HCT116 (cell line): ENCODE measurements around the gene RNF152. TPM values are rescaled to one million over a fixed set of nuclear protein-coding genes. Genes with fewer than 3 reads are reported as not detected.

Experiments used
- ATAC-seq: fragments of 200-7000 bp; cut with Tn5 transposase; 2 replicates; pipeline ENCODE4 v1.9.1; 2020; ENCODE audit warnings: mild to moderate bottlenecking, moderate library complexity
- BruUV-seq: library from RNA; stranded (reverse); fragments of 400-500 nt; replicated peaks from 2 replicates; lab custom pipeline; 2021; lab: Mats Ljungman, UMichigan
- CTCF ChIA-PET: fragments of 300-600 bp; sonication (Branson Sonifier 250); formaldehyde crosslinking; loops from one replicate; lab custom pipeline; 2021; ENCODE audit warnings: antibody characterized with exemption; lab: Charles Lee
- POLR2A ChIA-PET: fragments of 300-600, 350-600 bp; sonication (Branson Sonifier 250); formaldehyde crosslinking; loops from one replicate; lab custom pipeline; 2021; ENCODE audit warnings: antibody characterized with exemption; lab: Charles Lee
- RAD21 ChIA-PET, 2 experiments: fragments of 300-600 bp; sonication (Branson Sonifier 250); formaldehyde crosslinking; loops; one replicate each; lab custom pipeline; 2023; ENCODE audit warnings: low total read pairs in 2 of 2; ENCODE audit not compliant: uncharacterized antibody in 2 of 2, unreplicated experiment in 2 of 2, low non-redundant PET in 1 of 2; lab: Charles Lee
- DNase-seq: peaks from one replicate; pipeline ENCODE4 v3.0.0-alpha.2; 2010; ENCODE audit warnings: low read depth, low spot score
- H2AFZ ChIP-seq: fragments of 200-600 bp; shearing (Covaris generic), sonication (generic); 2 replicates; pipeline ENCODE4 v1.6.1; 2017; ENCODE audit warnings: low read depth, mixed run types, mixed read lengths, antibody characterized with exemption, low read length; ENCODE audit not compliant: poor library complexity, severe bottlenecking
- H3K27ac ChIP-seq: 2 replicates; pipeline ENCODE4 v1.5.1; 2012; ENCODE audit warnings: low read depth, low read length
- H3K27me3 ChIP-seq: fragments of 200-600 bp; sonication (generic); 2 replicates; pipeline ENCODE4 v1.6.1; 2016; ENCODE audit warnings: mixed run types, low read length, mixed read lengths; ENCODE audit not compliant: insufficient read depth
- H3K36me3 ChIP-seq, 2 experiments: fragments of 200-500 bp in 1 of 2; fragments of 200-600 bp in 1 of 2; sonication (Bioruptor generic) in 1 of 2; sonication (generic) in 1 of 2; 2 replicates each; pipeline versions ENCODE4 v1.5.1 to v1.6.1; 2014 to 2016; ENCODE audit warnings: low read length in 2 of 2, inconsistent platforms in 1 of 2, mixed read lengths in 1 of 2, mixed run types in 1 of 2; ENCODE audit not compliant: insufficient read depth in 2 of 2, control insufficient read depth in 1 of 2
- H3K4me1 ChIP-seq, 2 experiments: fragments of 200-600 bp in 1 of 2; sonication (generic) in 1 of 2; 2 replicates each; pipeline versions ENCODE4 v1.5.1 to v1.6.1; 2012 to 2017; ENCODE audit warnings: low read length in 2 of 2, inconsistent platforms in 1 of 2, mild to moderate bottlenecking in 1 of 2, mixed read lengths in 1 of 2, mixed run types in 1 of 2, moderate library complexity in 1 of 2; ENCODE audit not compliant: insufficient read depth in 2 of 2, control insufficient read depth in 1 of 2
- H3K4me2 ChIP-seq: fragments of 200-600 bp; sonication (generic); 2 replicates; pipeline ENCODE4 v1.6.1; 2017; ENCODE audit warnings: mixed run types, low read length, mixed read lengths
- H3K4me3 ChIP-seq, 2 experiments: fragments of 200-600 bp in 1 of 2; sonication (generic) in 1 of 2; replicated peaks in 1 of 2; 2 replicates each; pipeline ENCODE4 v1.5.1; 2011 to 2016; ENCODE audit warnings: low read length in 2 of 2, control low read depth in 1 of 2, low read depth in 1 of 2, mild to moderate bottlenecking in 1 of 2, mixed read lengths in 1 of 2, mixed run types in 1 of 2
- H3K79me2 ChIP-seq: fragments of 200-600 bp; sonication (generic); 2 replicates; pipeline ENCODE4 v1.6.1; 2017; ENCODE audit warnings: mild to moderate bottlenecking, mixed run types, low read length, moderate library complexity, mixed read lengths; ENCODE audit not compliant: insufficient read depth
- H3K9ac ChIP-seq: fragments of 200-600 bp; sonication (generic); 2 replicates; pipeline ENCODE4 v1.6.1; 2016; ENCODE audit warnings: low read length, mixed read lengths
- H3K9me2 ChIP-seq: fragments of 200-600 bp; sonication (generic), shearing (Covaris generic); 2 replicates; pipeline ENCODE4 v1.6.1; 2017; ENCODE audit warnings: mixed run types, mild to moderate bottlenecking, moderate library complexity; ENCODE audit not compliant: insufficient read depth
- H3K9me3 ChIP-seq, 2 experiments: fragments of 200-500 bp in 1 of 2; fragments of 200-600 bp in 1 of 2; sonication (Bioruptor generic) in 1 of 2; sonication (generic) in 1 of 2; 2 replicates each; pipeline ENCODE4 v1.6.1; 2014 to 2017; ENCODE audit warnings: low read length in 2 of 2, mixed read lengths in 2 of 2, inconsistent platforms in 1 of 2, low read depth in 1 of 2, mild to moderate bottlenecking in 1 of 2, mixed run types in 1 of 2, moderate library complexity in 1 of 2; ENCODE audit not compliant: control insufficient read depth in 1 of 2, insufficient read depth in 1 of 2
- H4K20me1 ChIP-seq: fragments of 200-600 bp; sonication (generic), shearing (Covaris generic); 2 replicates; pipeline ENCODE4 v1.6.1; 2017; ENCODE audit warnings: mixed run types, mild to moderate bottlenecking, moderate library complexity; ENCODE audit not compliant: insufficient read depth
- ATF3 ChIP-seq: IDR thresholded peaks from 2 replicates; pipeline ENCODE4 v1.6.1; 2012
- CBX3 ChIP-seq: IDR thresholded peaks from 2 replicates; pipeline ENCODE4 v1.6.1; 2012; ENCODE audit warnings: low read depth
- CTCF ChIP-seq, 3 experiments: fragments of 200-600 bp in 1 of 3; sonication (generic) in 1 of 3; IDR thresholded peaks in 2 of 3; conservative IDR thresholded peaks in 1 of 3; 2 replicates each; pipeline ENCODE4 v1.5.1; 2012 to 2017; ENCODE audit warnings: low read depth in 2 of 3, low read length in 2 of 3, antibody characterized with exemption in 1 of 3, borderline replicate concordance in 1 of 3, control low read depth in 1 of 3, mild to moderate bottlenecking in 1 of 3, mixed read lengths in 1 of 3, mixed run types in 1 of 3, moderate library complexity in 1 of 3; ENCODE audit not compliant: insufficient read depth in 1 of 3
- EZH2phosphoT487 ChIP-seq: fragments of 200-600 bp; IDR thresholded peaks from 2 replicates; pipeline ENCODE4 v1.6.1; 2018; ENCODE audit warnings: antibody characterized with exemption, borderline replicate concordance
- FOSL1 ChIP-seq: IDR thresholded peaks from 2 replicates; pipeline ENCODE4 v1.6.1; 2012; ENCODE audit warnings: low read depth
- SIN3A ChIP-seq: IDR thresholded peaks from 2 replicates; pipeline ENCODE4 v1.6.1; 2012; ENCODE audit warnings: low read depth
- SRF ChIP-seq: IDR thresholded peaks from 2 replicates; pipeline ENCODE4 v1.6.1; 2012; ENCODE audit warnings: low read depth
- ZBTB33 ChIP-seq: IDR thresholded peaks from 2 replicates; pipeline ENCODE4 v1.6.1; 2011; ENCODE audit warnings: mild to moderate bottlenecking, low read length, moderate library complexity; ENCODE audit not compliant: insufficient replicate concordance; ENCODE audit errors: extremely low read depth
- ZFX ChIP-seq: fragments of 450-650 bp; IDR thresholded peaks from 2 replicates; pipeline ENCODE4 v1.6.1; 2017
- ZNF274 ChIP-seq: fragments of 200-500 bp; sonication (Bioruptor generic); IDR thresholded peaks from 2 replicates; pipeline ENCODE4 v1.6.1; 2014; ENCODE audit warnings: mild to moderate bottlenecking, low read depth, low read length, inconsistent platforms
- intact Hi-C: fragments of 100-400 bp; cut with micrococcal nuclease; formaldehyde crosslinking; loops from 2 replicates; pipeline ENCODE4 v1.10.0; 2022
- total RNA-seq: library from RNA; stranded (reverse); gene quantifications from one replicate; pipeline ENCODE4 v1.2.1, GENCODE V29; 2021; ENCODE audit not compliant: unreplicated experiment

The RNF152 gene
- total RNA-seq, 1 experiment from 2014 or later: 0.47 TPM

GRCh38 chr18:61851279-61851678 is 41.5 kb downstream of the RNF152 start:
- Histone ChIP-seq H3K36me3 (no peaks in the 10 kb centered on the region), H3K4me1 (no peaks in the 10 kb centered on the region), H3K9me2 (no peaks in the 10 kb centered on the region), H3K4me3 (no peak overlapping the region), H3K27ac (no peak overlapping the region), H3K4me2 (no peak overlapping the region), H4K20me1 (no peaks in the 10 kb centered on the region), H3K79me2 (no peaks in the 10 kb centered on the region), H2AFZ (no peak overlapping the region), H3K9ac (no peak overlapping the region), H3K27me3 (0 out of 2 replicates have a peak, but pooled peaks cover 11% of the 10 kb centered on the region), H3K9me3 (no peaks in the 10 kb centered on the region)
- ChIA-PET CTCF (no interaction called here), POLR2A (no interaction called here), RAD21 (no interaction called here)
- TF ChIP-seq ZFX: no peak
- TF ChIP-seq ZNF274: no peak
- no peak for TF ChIP-seq ATF3
- no peak for TF ChIP-seq SIN3A
- no peak for TF ChIP-seq EZH2phosphoT487
- no peak for TF ChIP-seq CBX3
- TF ChIP-seq CTCF (IDR thresholded peaks at IDR 0.05 in 2 of 3, conservative IDR thresholded peaks at IDR 0.05 in 1 of 3; ENCODE audit: borderline replicate concordance in 1 of 3, insufficient read depth in 1 of 3, low read depth in 2 of 3, low read length in 2 of 3): no peak
- no peak for TF ChIP-seq ZBTB33
- no peak for TF ChIP-seq FOSL1
- no peak for TF ChIP-seq SRF
- DNase-seq: no peak
- ATAC-seq: no peak
- BruUV-seq: no TSS peak
- intact Hi-C loops: no loop called here
